Measurements from ENCODE around the gene EFTUD2.
"Not testable (repeated sequence)": the region's sequence is repeated elsewhere in the genome, so short reads cannot be mapped to it uniquely, and the experiment has no call there.

Gene EFTUD2

GRCh38 chr17:44808656-44809388 is 90.4 kb downstream of the EFTUD2 start:
- H3K9me3 ChIP-seq (ENCODE audit: low read length); H3K4me1 ChIP-seq (ENCODE audit: insufficient read depth, low read length); H3K27me3 ChIP-seq (ENCODE audit: insufficient read depth, low read length); H2AFZ ChIP-seq (ENCODE audit: low read depth, low read length); H3K4me3 ChIP-seq (ENCODE audit: low read length): not testable (repeated sequence)
- peaks cover 46% of the 10 kb centered on the region for H3K36me3 ChIP-seq (ENCODE audit: insufficient read depth, low read length)

GRCh38 chr17:44808156-44808555 is 91.1 kb downstream of the EFTUD2 start:
- no peak overlapping the region for H3K4me3 ChIP-seq (ENCODE audit: low read length)

GRCh38 chr17:44807817-44808155 is 91.5 kb downstream of the EFTUD2 start:
- Histone ChIP-seq H2AFZ (ENCODE audit: low read depth, low read length) (no peak overlapping the region), H3K27me3 (ENCODE audit: insufficient read depth, low read length) (no peaks in the 10 kb centered on the region), H3K4me3 (ENCODE audit: low read length) (no peak overlapping the region), H3K9me3 (ENCODE audit: low read length) (peaks cover 3% of the 10 kb centered on the region), H3K4me1 (ENCODE audit: insufficient read depth, low read length) (no peaks in the 10 kb centered on the region), H3K36me3 (ENCODE audit: insufficient read depth, low read length) (peaks cover 55% of the 10 kb centered on the region)

More at GRCh38 chr17:44808156-44808555, 91.1 kb downstream of the EFTUD2 start:
- Histone ChIP-seq H2AFZ (ENCODE audit: low read depth, low read length) (no peak overlapping the region), H3K27me3 (ENCODE audit: insufficient read depth, low read length) (no peaks in the 10 kb centered on the region), H3K9me3 (ENCODE audit: low read length) (peaks cover 5% of the 10 kb centered on the region), H3K36me3 (ENCODE audit: insufficient read depth, low read length) (peaks cover 53% of the 10 kb centered on the region), H3K4me1 (ENCODE audit: insufficient read depth, low read length) (no peaks in the 10 kb centered on the region)

- no peaks in the 10 kb centered on the region for H3K4me1 ChIP-seq (ENCODE audit: insufficient read depth, low read length)
- no peak overlapping the region for H3K4me3 ChIP-seq (ENCODE audit: low read length)
- H3K9me3 ChIP-seq (ENCODE audit: low read length): peaks cover 3% of the 10 kb centered on the region
- no peak overlapping the region for H2AFZ ChIP-seq (ENCODE audit: low read depth, low read length)
- H3K36me3 ChIP-seq (ENCODE audit: insufficient read depth, low read length): peaks cover 58% of the 10 kb centered on the region
- H3K27me3 ChIP-seq (ENCODE audit: insufficient read depth, low read length): no peaks in the 10 kb centered on the region
These were observed 92.0 kb downstream of the EFTUD2 start for GRCh38 chr17:44807093-44807816.

GRCh38 chr17:44804302-44805089 is 94.7 kb downstream of the EFTUD2 start:
- no peaks in the 10 kb centered on the region for H3K27me3 ChIP-seq (ENCODE audit: insufficient read depth, low read length)
- peaks cover 75% of the 10 kb centered on the region for H3K36me3 ChIP-seq (ENCODE audit: insufficient read depth, low read length)

GRCh38 chr17:44801880-44802279 is 97.4 kb downstream of the EFTUD2 start:
- H3K9me3 ChIP-seq (ENCODE audit: low read length): no peaks in the 10 kb centered on the region
- H2AFZ ChIP-seq (ENCODE audit: low read depth, low read length): no peak overlapping the region
- peaks cover 75% of the 10 kb centered on the region for H3K36me3 ChIP-seq (ENCODE audit: insufficient read depth, low read length)
- no peaks in the 10 kb centered on the region for H3K27me3 ChIP-seq (ENCODE audit: insufficient read depth, low read length)
- H3K4me1 ChIP-seq (ENCODE audit: insufficient read depth, low read length): no peaks in the 10 kb centered on the region
- no peak overlapping the region for H3K4me3 ChIP-seq (ENCODE audit: low read length)

More at GRCh38 chr17:44804302-44805089, 94.7 kb downstream of the EFTUD2 start:
- Histone ChIP-seq H2AFZ (ENCODE audit: low read depth, low read length) (no peak overlapping the region), H3K4me3 (ENCODE audit: low read length) (no peak overlapping the region), H3K9me3 (ENCODE audit: low read length) (no peaks in the 10 kb centered on the region), H3K4me1 (ENCODE audit: insufficient read depth, low read length) (no peaks in the 10 kb centered on the region)

Measured in neuron (in vitro differentiated cells).